ENCODE results near the gene KSR2. TPM values are rescaled to one million over a fixed set of nuclear protein-coding genes. Genes with fewer than 3 reads are reported as not detected.
"Not testable (repeated sequence)": the region's sequence is repeated elsewhere in the genome, so short reads cannot be mapped to it uniquely, and the experiment has no call there.

The KSR2 gene
- total RNA-seq, 1 donor from 2014 or later, result 0.25 TPM

GRCh38 chr12:117640511-117640910, 328.3 kb downstream of the KSR2 start:
- Histone ChIP-seq H3K4me3 (no peak overlapping the region), H3K27ac (no peak overlapping the region), H3K4me1 (no peaks in the 10 kb centered on the region), H3K36me3 (no peaks in the 10 kb centered on the region), H3K27me3 (no peaks in the 10 kb centered on the region), H3K9me3 (peaks cover 2% of the 10 kb centered on the region)
- TF ChIP-seq POLR2A (IDR thresholded peaks at IDR 0.05) (no peak), POLR2AphosphoS5 (IDR thresholded peaks at IDR 0.05; ENCODE audit: insufficient read depth in 1 of 2, low read depth in 1 of 2) (no peak), CTCF (IDR thresholded peaks at IDR 0.05) (no peak)
- intact Hi-C loops (cut with DNase I), result no loop called here
- peak in 1 of 2 donors; percentile 55 for DNase-seq (ENCODE audit: extremely low spot score in 2 of 2)

- Histone ChIP-seq H3K4me3 (no peak overlapping the region), H3K27ac (no peak overlapping the region), H3K36me3 (no peaks in the 10 kb centered on the region), H3K9me3 (no peaks in the 10 kb centered on the region), H3K27me3 (no peaks in the 10 kb centered on the region), H3K4me1 (no peaks in the 10 kb centered on the region)
- DNase-seq (ENCODE audit: extremely low spot score in 2 of 2), result no peak
- intact Hi-C loops (cut with DNase I), result no loop called here
- no peak for TF ChIP-seq CTCF (IDR thresholded peaks at IDR 0.05)
These were observed 339.3 kb downstream of the KSR2 start for GRCh38 chr12:117629454-117629853.

GRCh38 chr12:117628711-117629110, 340.1 kb downstream of the KSR2 start:
- H3K4me3 ChIP-seq; H3K27ac ChIP-seq; intact Hi-C loops (cut with DNase I); H3K9me3 ChIP-seq; H3K27me3 ChIP-seq; DNase-seq (ENCODE audit: extremely low spot score in 2 of 2); H3K36me3 ChIP-seq; H3K4me1 ChIP-seq: not testable (repeated sequence)

GRCh38 chr12:117622741-117623140, 346.0 kb downstream of the KSR2 start:
- no peak for DNase-seq (ENCODE audit: extremely low spot score in 2 of 2)
- TF ChIP-seq POLR2AphosphoS5 (IDR thresholded peaks at IDR 0.05; ENCODE audit: insufficient read depth in 1 of 2, low read depth in 1 of 2), result no peak
- TF ChIP-seq CTCF (IDR thresholded peaks at IDR 0.05), result no peak
- TF ChIP-seq POLR2A (IDR thresholded peaks at IDR 0.05), result no peak
- H3K27ac ChIP-seq, result no peak overlapping the region
- no peaks in the 10 kb centered on the region for H3K4me1 ChIP-seq
- H3K4me3 ChIP-seq, result no peak overlapping the region
- intact Hi-C loops (cut with DNase I), result no loop called here
- H3K27me3 ChIP-seq, result no peaks in the 10 kb centered on the region
- no peaks in the 10 kb centered on the region for H3K36me3 ChIP-seq
- no peaks in the 10 kb centered on the region for H3K9me3 ChIP-seq

GRCh38 chr12:117622087-117622486, 346.7 kb downstream of the KSR2 start:
- Histone ChIP-seq H3K36me3 (no peaks in the 10 kb centered on the region), H3K27ac (no peak overlapping the region), H3K4me1 (no peaks in the 10 kb centered on the region), H3K4me3 (no peak overlapping the region), H3K27me3 (no peaks in the 10 kb centered on the region), H3K9me3 (no peaks in the 10 kb centered on the region)
- TF ChIP-seq POLR2A (IDR thresholded peaks at IDR 0.05) (no peak), CTCF (IDR thresholded peaks at IDR 0.05) (no peak), POLR2AphosphoS5 (IDR thresholded peaks at IDR 0.05; ENCODE audit: insufficient read depth in 1 of 2, low read depth in 1 of 2) (no peak)
- DNase-seq (ENCODE audit: extremely low spot score in 2 of 2), result no peak
- intact Hi-C loops (cut with DNase I), result no loop called here

- DNase-seq (ENCODE audit: extremely low spot score in 2 of 2), result no peak
- Histone ChIP-seq H3K27ac (no peak overlapping the region), H3K27me3 (no peaks in the 10 kb centered on the region), H3K4me1 (no peaks in the 10 kb centered on the region), H3K9me3 (no peaks in the 10 kb centered on the region), H3K4me3 (no peak overlapping the region), H3K36me3 (no peaks in the 10 kb centered on the region)
- no peak for TF ChIP-seq CTCF (IDR thresholded peaks at IDR 0.05)
- TF ChIP-seq POLR2AphosphoS5 (IDR thresholded peaks at IDR 0.05; ENCODE audit: insufficient read depth in 1 of 2, low read depth in 1 of 2), result no peak
- TF ChIP-seq POLR2A (IDR thresholded peaks at IDR 0.05), result no peak
- intact Hi-C loops (cut with DNase I), result no loop called here
These were observed 361.0 kb downstream of the KSR2 start for GRCh38 chr12:117607778-117608177.
